ENCODE results near the gene ADORA3.

The ADORA3 gene

DNA sequence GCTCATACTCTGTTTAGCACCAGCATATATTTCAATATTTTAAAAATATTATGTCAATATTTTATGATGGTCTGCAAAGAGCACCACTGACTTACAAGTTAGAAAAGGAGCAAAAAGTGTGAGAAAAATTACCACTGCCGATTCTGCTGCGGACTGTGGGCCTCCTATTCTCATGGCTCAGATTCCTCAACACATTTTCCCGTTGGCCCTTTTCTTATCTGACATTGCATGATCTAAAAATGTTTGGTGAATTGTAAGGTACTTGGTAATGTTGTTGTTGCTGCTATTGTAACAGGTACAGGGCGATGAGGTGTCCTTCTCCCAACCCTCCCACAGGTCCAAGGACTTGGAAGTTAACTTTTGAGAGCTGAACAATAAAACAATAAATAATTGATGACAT, 28.9 kb downstream of the ADORA3 start:
- DNase-seq (ENCODE audit: low read depth): no peak

DNA sequence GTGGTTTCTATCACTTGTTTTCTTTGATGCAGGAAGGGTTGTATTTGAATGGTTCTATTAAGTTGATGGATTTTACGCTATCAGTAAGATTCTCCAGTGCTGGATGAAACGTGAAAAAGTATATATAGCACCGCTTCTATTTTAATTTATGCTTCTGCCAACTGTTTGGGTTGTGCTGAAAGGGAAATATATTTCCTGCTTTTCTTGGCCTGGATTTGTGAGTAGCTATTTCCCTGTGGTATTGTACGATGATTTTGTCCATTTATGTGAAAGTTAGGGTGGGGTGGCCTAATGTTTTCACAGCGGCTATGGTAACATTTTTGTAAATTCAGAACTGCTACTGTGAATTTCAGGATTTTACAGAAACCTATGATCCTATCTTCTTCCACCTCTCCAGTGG, 29.3 kb downstream of the ADORA3 start:
- DNase-seq (ENCODE audit: low read depth): no peak

DNA sequence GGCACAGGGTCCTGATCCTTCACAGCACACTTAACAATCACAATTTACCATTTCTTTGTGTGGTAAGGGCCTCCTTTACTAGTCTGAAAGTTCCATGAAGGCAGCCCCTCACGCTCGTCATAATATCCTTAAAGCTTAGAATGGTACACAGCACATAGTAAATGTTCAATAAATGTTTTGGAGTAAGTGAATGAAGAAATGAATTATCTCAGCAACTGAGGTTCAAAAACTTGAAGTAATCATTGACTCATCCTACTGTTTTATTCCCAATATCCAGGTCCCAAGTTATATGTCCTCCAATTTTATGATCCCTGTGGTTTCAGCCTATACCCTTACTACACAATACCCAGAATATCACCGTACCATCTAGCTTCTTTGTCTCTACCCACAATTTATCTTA, 31.9 kb downstream of the ADORA3 start:
- no peak for DNase-seq (ENCODE audit: low read depth)

DNA sequence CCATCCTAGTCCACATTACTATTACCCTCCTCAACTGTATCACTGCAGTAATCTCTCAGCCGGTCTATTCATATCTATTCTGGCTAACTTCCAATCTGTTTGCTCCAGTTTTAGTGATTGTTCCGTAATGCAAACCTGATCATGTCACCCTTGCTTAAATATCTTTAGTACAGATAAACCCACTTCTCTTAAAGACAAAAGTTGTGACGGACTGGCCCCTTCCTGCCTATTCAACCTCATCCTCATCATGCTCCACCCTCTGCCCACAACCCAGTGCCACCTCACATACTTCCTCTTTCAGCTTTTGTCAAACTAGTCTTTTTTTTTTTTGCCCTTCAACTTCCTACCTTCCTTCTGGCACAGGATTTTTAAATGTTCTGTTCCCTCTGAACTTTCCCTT, 32.4 kb downstream of the ADORA3 start:
- DNase-seq (ENCODE audit: low read depth): peak; percentile 34

DNA sequence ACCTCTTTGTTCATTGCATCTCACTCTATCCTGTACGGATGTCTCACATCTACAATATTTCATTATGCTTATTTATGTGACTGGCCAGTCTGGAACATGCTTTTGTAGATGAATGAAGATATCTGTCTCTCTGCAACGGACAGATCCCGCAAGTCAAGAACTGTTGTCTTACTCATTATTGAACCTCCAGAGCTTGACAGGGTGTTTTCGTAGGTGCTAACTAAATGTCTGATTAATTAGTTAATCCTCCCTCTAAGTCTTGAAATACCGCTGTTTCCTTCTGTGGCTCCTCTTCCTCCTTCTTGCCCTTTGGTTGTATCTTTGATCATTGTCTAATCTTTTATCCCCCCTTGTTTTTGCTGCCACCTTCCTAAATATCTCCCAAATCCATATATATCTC, 32.8 kb downstream of the ADORA3 start:
- DNase-seq (ENCODE audit: low read depth): no peak

DNA sequence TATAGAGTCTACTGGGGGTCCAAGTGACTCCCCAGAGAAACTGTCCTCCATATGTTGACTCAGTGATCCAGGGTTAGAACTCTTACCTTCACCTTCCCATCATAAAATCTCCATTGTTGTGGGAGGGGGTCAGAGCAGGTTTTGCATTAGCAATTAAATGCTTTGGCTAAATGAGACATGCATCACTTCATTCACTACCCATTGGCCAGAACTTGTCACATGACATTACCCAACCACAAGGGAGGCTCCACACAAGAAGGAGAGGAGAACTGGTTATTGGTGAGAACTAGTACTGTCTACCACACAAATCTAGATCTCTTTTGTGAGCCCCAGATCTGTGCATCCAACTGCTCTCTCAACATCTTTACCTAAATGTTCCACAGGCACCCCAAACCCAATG, 33.9 kb downstream of the ADORA3 start:
- DNase-seq (ENCODE audit: low read depth): no peak

DNA sequence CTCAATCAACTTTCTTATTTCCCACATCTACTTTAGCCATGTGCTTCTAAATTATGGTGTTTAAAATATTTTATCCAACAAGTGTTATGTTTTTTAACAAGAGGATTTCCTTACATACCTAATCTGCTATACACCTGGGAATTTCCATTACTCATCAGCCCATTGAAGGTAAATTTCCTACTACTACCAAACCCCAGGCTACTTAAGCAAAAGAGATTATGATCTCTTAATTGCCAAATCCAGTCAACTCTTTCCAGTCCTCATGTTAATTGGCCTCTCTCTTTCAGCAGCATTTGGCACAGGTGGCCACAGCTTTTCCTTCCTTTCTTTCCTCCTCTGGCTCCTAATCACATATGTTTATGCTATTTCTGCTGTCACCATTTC, 34.7 kb downstream of the ADORA3 start:
- no peak for DNase-seq (ENCODE audit: low read depth)

DNA sequence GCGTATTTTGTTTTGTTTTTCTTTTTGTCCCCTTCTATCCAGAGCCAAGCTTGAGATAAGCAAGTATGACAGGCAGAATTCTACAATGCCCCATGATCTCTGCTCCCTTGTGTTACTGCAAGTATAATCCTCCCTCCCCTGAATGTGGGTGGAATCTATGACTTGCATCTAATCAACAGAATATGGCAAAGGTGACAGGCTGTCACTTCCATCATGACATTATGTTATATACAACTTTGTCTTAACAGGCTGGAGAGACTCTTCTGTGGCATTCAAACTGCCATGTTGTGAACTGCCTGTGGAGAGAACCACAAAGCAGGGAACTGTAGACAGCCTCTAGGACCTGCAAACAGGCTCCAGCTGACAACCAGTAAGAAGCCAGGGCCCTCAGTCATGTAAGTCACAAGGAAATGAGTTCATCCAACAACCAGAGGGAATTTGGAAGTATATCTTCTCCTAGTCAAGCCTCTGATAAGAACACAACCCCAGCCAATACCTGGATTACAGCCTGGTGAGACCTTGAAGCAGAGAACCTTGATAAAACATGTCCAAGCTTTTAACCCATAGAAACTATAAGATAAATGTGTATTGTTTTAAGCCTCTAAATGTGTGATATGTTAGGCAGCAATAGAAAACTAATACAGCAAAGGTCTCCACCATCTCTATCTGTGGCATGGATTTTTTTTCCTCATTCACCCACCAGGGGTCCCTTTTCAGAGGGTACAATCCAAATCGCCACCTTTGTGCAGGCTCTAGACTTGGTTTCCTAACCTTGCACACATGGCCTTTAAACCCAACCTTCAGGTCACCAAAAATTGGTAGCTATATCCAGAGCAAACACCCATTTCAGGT, 35.3 kb downstream of the ADORA3 start:
- DNase-seq (ENCODE audit: low read depth): no peak

DNA sequence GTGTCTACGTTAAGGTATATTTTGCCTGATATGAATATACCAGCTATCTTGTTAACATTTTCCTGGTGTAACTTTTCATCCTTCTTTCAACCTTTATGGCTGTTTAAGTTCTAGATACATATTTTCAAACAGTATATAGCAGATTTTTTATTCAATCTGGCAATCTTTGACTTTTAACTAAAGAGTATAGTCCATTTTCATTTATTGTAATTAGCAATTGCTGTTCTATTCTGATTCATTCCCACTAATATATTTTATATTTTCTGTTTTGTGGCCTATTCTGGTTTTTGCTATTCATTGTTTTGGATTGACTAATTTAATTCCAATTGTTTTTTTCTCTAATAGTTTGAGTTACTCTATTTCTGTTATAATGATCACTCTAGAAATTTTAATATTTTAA, 37.0 kb downstream of the ADORA3 start:
- DNase-seq (ENCODE audit: low read depth): no peak

DNA sequence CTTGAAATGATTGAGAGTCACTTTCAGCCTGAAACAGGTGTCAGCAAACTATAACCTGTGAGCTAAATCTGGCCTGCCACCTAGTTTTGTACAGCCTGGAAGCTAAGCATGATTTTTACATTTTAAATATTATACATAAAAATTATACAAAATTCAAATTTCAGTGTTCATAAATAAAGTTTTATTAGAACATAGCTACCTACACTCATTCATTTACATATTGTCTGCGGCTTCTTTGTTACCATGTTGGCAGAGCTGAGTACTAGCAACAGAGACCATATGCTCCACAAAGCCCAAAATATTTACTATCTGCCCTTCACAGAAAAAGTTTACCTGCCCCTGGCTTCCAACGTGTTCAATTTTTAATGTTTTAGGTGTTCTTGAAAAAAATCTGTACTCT, 37.7 kb downstream of the ADORA3 start:
- DNase-seq (ENCODE audit: low read depth): no peak

DNA sequence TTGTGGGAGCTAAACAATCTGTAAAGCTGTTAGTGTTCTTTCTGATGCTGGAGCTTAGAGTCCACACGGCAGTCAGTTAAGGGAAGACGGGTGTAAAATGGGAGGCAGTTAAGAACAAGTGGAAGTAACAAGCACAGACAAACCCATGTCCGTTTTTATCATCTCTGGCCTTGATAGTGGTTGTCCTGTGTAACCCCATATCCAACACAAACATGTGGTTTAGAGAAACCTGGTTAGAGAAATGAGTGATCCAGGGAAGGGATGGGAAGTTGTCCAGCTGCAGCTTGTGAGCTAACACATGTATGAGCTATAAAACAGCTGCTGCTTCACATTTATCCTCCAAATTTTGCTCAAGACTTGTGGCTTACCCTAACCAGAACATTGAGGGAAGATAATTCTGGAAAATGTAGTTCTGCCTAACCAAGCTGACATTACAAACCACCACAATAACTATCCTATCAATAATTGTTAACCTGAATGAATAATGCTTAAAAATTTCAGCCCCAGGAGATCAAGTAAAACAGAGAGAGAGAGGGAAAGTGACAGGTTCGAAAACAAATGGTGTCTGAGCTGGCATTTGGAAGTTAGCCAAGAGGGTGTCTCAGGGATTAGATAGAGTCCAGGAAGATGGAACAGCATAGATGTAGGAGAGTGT, 40.3 kb downstream of the ADORA3 start:
- no peak for DNase-seq (ENCODE audit: low read depth)

DNA sequence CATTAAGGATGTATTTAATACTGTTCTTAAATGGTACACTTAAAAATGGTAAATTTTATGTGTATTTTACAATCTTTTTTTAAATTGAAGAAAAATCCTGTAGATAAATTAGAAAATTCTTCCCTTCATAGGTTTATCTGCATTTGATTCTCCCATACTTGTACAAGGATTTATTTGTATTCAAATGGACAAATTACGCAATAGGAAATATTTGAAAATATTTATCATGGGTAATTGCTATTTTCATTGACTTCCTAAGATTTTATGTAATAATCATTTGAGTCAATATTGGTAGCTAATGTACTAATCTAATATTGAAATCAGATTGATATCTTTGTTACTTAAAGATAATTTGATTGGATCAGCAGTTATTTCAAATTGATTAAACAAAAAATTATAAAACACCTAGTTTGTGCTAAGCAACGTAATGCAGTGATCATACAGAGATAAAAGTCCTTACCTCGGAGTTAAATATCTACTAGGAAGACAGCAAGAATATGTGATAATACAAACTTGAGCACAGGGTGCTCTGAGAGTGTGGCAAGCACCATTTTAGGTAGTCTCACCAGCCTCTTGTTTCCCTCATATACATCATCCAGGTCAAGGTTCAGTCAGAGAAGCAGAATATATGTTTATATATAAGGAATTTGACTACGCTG, 40.9 kb downstream of the ADORA3 start:
- no peak for DNase-seq (ENCODE audit: low read depth)

DNA sequence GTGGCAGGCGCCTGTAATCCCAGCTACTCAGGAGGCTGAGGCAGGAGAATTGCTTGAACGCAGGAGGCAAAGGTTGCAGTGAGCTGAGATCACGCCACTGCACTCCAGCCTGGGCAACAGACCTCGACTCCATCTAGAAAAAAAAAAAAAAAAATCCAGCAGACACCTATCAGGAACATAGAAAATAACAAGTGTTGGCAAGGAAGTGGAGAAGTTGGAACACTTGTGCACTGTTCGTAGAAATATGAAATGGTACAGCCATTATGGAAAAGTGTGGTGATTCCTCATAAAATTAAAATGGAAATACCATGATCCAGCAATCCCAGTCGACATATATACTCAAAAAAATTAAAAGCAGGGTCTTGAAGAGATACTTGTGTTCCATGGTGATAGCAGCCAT, 41.7 kb downstream of the ADORA3 start:
- no peak for DNase-seq (ENCODE audit: low read depth)

DNA sequence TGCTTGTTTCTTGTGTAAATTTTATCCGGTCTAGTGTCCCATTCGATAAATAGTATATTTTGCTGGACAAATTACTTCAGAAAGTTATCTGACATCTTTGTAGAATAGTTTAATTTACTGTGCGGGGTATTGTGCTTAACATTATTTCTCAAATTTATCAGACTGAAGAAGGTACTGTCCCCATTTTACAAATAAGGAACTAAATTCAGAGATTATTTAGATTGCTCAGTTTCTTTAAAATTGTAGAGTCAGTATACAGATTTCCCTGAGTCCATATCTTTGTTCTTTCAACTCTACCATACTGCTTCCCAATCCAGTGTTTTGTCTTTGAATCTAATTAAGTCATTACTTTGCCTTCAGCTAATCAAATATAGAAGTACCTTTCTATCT, 47.8 kb downstream of the ADORA3 start:
- no peak for DNase-seq (ENCODE audit: low read depth)

DNA sequence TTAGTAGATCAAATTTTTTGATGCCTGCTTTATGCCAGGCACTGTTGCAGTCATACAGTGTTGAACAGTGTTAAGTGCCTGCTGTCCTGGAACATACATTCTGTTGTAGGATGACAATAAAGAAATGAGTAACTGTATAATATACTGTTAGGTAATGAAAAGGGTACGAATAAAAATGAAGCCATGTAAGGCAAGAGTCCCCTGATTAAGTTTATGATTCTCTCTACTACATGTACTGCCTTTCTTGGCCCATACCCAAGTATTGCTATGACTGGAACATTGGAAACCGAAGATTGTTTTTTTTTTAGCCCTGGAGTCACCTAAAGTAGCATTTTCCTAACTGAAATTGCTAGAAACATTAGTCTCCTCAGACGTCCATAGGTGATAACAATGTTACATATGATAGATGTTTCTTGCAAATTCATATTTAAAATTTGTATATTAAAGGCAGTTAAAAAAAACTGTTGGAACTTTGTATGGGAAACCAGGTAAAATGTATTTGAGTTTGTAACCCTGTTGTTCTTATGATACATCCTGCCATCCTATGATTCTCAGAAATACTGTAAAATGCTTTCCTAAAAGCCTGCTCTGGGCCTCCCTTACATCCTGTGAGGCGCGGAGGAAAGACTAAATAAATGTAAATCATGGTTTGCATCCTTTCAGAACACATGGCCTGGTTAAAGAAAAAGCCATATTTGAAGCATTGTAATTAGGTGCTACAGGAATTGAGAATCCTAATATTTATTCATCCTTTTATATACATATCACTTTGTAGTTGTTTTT, 48.4 kb downstream of the ADORA3 start:
- no peak for DNase-seq (ENCODE audit: low read depth)

DNA sequence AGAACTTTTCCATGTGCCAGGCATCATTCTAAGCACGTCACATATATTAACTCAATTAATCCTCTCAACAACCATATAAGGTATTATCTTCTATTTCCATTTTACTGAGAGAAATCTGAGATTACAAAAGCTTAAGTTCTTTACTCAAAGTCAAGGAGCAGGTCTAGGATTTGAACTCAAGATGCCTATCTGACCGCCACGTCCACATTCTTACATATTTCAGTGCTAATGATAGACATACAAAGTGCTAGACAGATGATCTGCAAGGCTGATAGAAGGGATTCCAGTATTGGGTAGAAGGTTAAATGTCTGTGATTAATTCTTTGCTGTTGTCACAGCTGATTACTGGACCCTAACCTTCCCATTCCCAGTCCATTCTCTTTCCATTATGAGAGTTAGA, 49.7 kb downstream of the ADORA3 start:
- DNase-seq (ENCODE audit: low read depth): no peak

DNA sequence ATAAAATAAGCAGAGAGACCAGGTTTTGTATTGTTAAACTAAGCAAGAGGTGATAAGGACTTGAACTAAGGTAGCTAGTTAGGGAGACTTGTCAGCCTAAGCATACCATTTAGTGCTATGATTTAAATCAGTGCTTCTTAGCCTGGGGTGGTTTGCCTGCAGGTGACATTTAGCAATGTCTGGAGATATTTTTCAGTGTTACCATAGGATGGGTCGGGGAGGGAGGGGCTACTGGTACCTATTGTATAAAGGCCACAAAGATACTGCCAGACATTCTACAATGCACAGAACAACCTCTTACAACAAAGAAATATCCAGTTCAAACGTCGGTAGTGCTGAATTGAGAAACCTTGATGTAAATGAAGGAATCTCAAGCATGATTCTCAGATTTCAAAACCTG, 50.9 kb downstream of the ADORA3 start:
- DNase-seq (ENCODE audit: low read depth): no peak

DNA sequence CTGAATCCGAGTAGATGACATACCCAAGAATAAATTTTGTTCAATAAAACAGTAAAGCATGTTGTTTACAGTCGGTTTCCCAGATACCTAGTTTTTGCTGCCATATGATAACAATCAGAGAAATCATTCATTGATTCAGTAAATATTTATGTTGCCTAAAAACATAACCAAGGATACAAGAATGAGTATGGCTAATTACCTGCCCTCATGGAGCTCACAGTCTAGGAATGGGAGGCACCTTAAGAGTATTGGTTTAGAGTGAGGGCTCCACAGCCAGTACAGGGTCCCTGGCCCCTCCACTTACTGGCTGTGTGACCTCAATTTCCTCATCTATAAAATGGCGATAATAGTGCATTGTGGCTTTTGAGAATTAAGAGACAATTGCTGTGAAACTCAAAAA, 53.2 kb downstream of the ADORA3 start:
- DNase-seq (ENCODE audit: low read depth): no peak

DNA sequence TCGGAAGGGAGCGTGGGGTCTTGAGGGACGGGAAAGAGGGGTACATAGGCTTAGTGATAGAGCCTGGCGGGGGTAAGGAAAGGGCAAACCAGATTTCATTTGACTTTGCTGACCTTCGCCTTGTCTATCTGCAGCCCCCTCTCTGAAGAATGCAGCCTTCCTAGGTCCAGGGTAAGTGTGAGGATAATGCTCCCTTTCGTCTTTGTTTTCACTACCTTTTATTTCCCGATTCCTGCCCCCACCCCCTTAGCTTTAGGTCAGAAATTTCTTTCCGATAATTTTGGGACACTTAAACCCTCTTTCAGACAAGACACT, 53.8 kb downstream of the ADORA3 start:
- DNase-seq (ENCODE audit: low read depth): no peak
